GM19240 (cell line): Measurements from ENCODE around the gene FBXL7.

Source experiments
- DNase-seq: peaks from one replicate; pipeline ENCODE4 v3.0.0; 2011; ENCODE audit warnings: low spot score; ENCODE audit not compliant: insufficient read length

FBXL7 gene

GRCh38 chr5:15575666-15576065, 75.7 kb downstream of the FBXL7 start:
- no peak for DNase-seq

DNA sequence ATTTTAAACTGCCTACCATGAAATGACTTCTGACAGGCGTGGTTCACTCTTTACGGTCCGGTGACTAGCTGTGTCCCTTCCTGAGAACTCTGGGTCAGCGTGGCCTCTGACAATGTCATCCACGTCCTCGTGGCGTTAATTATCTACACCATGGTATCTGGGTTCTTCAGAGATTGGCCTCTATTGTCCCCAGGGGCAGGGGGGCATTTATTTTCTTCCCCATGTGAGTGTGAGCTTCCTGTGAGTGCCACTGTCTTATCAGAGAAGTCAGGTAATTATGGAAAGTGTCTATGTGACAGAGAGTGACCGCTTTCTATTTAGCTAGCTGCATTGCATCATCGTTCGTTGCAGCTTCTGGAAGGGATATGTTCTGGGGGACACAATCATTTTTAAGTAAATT, 77.2 kb downstream of the FBXL7 start:
- no peak for DNase-seq

GRCh38 chr5:15577831-15578230, 77.9 kb downstream of the FBXL7 start:
- no peak for DNase-seq

- DNase-seq, result no peak
Observed at GRCh38 chr5:15579193-15579990, 79.4 kb downstream of the FBXL7 start.

DNA sequence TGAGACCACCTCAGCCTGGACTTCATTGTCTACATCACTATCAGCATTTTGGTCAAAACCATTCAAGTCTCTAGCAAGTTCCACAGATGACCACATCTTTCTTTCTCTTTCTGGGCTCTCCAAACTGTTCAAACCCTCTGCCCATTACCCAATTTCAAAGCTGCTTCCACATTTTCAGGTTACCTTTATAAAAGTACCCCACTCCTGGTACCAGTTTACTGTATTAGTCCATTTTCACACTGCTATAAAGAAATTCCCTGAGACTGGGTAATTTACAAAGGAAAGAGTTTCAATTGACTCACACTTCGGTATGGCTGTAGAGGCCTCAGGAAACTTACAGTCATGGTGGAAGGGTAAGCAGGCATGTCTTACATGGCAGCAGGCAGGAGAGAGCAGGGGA, 84.5 kb downstream of the FBXL7 start:
- DNase-seq, result no peak

DNA sequence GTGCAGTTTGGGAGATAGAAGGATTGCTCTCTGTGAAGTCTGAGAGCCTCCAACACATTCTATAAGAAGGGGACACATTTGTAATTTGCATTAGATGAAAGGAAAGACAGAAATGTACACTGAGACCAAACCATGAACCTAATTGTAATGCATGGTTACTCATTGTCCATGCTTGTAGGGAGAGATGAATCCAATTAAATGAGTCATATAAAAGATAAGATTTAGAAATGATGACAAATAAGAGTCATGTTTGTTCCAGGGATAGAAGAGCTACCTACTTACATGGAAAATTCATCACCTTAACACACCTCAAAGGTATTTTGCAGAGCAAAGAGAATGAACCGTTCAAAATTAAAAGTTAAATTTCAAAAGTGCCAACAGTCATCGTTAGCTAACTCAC, 85.1 kb downstream of the FBXL7 start:
- DNase-seq, result no peak

DNA sequence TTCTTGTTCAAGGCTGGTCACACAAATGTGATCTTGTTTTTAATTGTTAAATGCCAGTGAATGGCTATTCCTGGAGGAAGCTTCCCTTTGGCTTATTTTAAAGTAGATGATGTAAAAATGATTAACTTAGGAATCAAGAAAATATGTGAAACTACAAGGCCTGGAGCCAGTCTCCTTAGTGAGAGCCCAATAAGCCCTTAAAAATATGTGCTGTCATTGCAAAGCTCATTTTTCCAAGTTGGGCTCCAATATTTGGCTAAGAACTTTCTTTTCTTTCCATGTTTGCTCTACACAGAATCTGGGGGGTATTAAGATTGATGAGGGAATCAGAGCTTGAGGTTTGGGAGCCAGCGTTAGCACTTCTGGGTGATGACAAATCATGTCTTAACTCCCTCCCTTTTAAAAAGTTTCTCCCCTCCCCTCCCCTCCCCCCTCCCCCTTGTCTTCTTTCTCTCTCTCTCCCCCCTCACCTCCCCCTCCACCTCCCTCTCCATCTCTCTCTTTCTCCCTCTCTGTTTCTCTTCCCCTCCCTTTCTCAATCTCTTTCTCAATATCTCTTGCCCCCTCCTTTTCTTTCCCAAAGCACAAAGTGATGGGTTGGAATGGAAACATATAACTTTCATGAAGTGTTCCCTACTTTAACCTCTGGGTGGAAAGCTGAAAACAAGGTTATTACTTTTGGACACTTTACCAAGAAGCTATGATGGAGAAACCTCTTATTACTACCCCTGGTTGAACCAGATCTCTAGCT, 86.0 kb downstream of the FBXL7 start:
- no peak for DNase-seq

DNA sequence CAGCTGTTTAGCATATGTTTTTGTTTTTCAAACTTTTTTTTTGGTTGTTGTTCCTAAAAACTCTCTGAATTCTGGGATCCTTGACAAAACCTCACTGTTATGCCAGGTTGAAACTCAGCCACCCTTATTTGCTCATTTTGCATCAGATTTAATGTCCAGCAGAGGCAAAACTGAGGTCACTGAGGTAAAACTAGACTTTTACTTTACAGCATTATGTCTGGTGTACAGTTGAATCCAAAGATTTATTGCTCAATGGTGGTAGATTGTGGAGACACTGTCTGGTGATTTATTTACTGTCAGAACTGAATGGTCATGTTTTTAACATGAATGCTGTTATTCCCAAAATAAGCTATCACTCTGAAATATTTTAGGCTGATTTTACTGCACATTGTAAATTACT, 87.9 kb downstream of the FBXL7 start:
- no peak for DNase-seq

DNA sequence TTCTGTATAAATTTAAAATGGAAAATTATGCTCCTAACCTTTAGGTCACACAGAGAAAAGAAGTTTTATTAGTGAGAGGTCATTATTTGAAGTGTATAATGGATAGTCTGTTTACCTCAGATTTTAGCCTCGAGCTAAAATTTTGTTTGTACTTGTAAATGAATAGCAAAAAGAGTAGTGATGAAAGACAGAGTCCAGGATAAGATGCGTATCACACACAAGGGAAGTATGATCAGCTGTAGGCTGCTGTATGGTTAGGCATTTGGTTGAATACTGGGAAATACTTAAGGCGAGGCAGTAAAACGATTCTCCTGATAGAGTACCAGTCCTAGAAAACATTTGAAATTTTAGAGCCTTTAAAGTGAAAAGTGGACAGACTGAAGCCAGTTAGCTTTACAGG, 92.7 kb downstream of the FBXL7 start:
- DNase-seq, result no peak

DNA sequence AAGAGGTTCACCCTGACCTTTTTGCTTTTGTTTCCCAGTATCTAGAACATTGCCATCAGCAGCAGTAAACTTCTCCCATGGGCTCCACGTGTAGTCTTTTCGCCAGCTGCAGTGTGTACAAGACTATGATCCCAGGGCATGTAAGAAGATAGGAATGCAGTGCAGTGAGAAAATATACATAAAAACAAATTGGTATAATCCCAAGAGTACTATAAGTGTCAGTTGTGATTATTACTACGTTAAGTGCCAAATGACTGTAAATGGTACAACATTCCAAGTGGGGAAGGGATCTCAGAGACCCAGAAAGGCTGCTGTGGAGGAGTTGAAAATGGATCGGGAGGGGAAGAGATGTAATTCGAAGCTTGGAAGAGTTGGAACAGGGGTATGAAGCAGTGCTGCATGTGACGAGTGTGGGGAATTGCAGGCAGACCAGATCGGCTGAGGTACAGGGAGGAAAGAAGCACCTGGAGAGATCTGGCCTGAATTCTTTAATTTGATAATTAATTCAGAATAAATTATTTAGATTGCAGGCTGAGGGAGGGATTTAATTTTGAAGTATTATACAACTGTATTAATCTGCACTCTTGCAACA, 95.1 kb downstream of the FBXL7 start:
- no peak for DNase-seq

DNA sequence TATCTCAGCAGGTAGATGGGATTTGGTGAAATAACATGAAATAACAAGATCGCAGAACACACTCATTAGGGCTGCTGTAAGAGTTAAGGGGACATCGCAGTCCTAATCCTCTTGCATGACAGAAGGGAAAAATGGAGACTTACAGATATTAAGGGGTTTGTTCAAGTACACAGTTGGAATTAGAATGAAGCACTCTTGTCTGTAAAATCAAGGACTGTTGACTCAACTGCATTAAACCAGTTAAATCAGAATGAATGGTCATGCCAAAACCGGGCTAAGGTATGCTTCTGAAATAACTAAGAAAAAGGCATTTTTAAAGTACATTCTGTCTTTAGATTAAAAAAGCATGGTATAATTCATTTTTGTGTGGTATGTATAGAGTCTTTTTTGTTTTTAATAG, 95.9 kb downstream of the FBXL7 start:
- DNase-seq, result no peak

- DNase-seq, result no peak
Observed at GRCh38 chr5:15596936-15597335, 97.0 kb downstream of the FBXL7 start.

GRCh38 chr5:15597804-15598203, 97.8 kb downstream of the FBXL7 start:
- DNase-seq, result no peak

GRCh38 chr5:15598294-15598902, 98.4 kb downstream of the FBXL7 start:
- DNase-seq, result no peak

DNA sequence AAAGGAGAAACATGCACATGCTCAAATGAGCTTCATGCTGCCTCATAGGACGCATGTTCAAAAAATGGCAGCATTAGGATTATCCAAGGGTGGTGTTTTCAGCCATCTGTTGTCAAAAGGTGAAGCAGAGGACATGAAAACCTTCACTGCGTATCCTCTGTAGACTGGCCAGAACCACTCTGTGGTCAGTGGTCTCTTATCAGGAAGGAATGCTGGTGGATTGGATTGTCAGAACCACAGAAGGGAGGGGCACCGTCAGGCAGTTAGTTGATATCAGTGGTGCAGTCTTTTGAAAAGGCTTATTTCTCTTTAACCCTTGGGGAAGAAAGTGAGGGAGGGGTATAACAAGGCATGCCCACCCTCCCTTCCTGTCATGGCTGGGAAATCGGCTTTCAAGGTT, 100.1 kb downstream of the FBXL7 start:
- DNase-seq, result no peak

DNA sequence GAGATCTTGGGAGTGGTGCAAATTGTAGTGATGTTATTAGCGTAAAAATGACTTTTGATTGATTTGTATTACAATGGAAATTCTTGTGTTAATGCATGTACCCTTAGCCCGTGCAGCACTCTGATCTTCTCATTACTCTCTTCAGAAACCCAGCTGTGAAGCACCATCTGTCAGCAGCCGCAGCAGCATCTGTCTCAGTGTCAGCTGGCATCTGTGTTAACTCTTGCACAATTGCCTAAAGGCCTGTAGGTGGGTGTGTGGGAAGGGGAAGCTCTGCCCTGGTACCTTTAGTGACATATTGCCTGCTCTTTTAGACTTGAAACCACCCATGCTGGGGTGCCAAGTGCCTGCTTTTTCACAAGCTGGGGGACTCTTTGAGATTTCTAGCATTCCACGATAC, 101.3 kb downstream of the FBXL7 start:
- no peak for DNase-seq

GRCh38 chr5:15601853-15602252, 101.9 kb downstream of the FBXL7 start:
- DNase-seq, result no peak

- DNase-seq, result no peak
Observed at GRCh38 chr5:15604986-15605385, 105.0 kb downstream of the FBXL7 start.

GRCh38 chr5:15606197-15606596, 106.2 kb downstream of the FBXL7 start:
- DNase-seq, result no peak

GRCh38 chr5:15607076-15607475, 107.1 kb downstream of the FBXL7 start:
- DNase-seq, result no peak

GRCh38 chr5:15609076-15609725, 109.2 kb downstream of the FBXL7 start:
- no peak for DNase-seq

GRCh38 chr5:15610216-15610615, 110.2 kb downstream of the FBXL7 start:
- DNase-seq, result no peak
